Natural killer cell (primary cell): ENCODE data around the gene PTPRN2. TPM values are rescaled to one million over a fixed set of nuclear protein-coding genes. Genes with fewer than 3 reads are reported as not detected.

Experiments
- ATAC-seq, 3 donors: fragments of 150-1000 bp in 2 of 3; fragments of 200-7000 bp in 1 of 3; cut with Tn5 transposase; 1 replicate in 1 of 3; 2 replicates in 2 of 3; pipeline ENCODE4 v1.10.0; 2021; ENCODE audit warnings: mild to moderate bottlenecking in 2 of 3, moderate library complexity in 2 of 3
- DNase-seq, 2 donors: peaks; one replicate each; pipeline versions ENCODE4 v3.0.0 to v3.0.0-alpha.2; 2013 to 2021; ENCODE audit warnings: mixed read lengths in 1 of 2
- H3K27ac ChIP-seq: one replicate; pipeline ENCODE4 v1.5.1; 2013; ENCODE audit warnings: mild to moderate bottlenecking, low read length
- H3K27me3 ChIP-seq: one replicate; pipeline ENCODE4 v1.6.1; 2013; ENCODE audit warnings: low read length; ENCODE audit not compliant: control insufficient read depth, insufficient read depth
- H3K36me3 ChIP-seq: one replicate; pipeline ENCODE4 v1.6.1; 2013; ENCODE audit warnings: low read length; ENCODE audit not compliant: control insufficient read depth, insufficient read depth
- H3K4me1 ChIP-seq: one replicate; pipeline ENCODE4 v1.6.1; 2013; ENCODE audit warnings: low read length; ENCODE audit not compliant: control insufficient read depth, insufficient read depth
- H3K4me3 ChIP-seq: one replicate; pipeline ENCODE4 v1.5.1; 2013; ENCODE audit warnings: low read length
- H3K9me3 ChIP-seq: one replicate; pipeline ENCODE4 v1.6.1; 2013; ENCODE audit warnings: low read length; ENCODE audit not compliant: control insufficient read depth, insufficient read depth
- H3K27ac Mint-ChIP-seq, 2 donors: one replicate each; pipeline ENCODE4 v1.8.0; 2022; ENCODE audit warnings: mild to moderate bottlenecking in 2 of 2, mixed read lengths in 2 of 2, moderate library complexity in 1 of 2
- H3K27me3 Mint-ChIP-seq, 2 donors: one replicate each; pipeline ENCODE4 v1.8.0; 2022; ENCODE audit warnings: low read depth in 2 of 2, mixed read lengths in 2 of 2
- H3K36me3 Mint-ChIP-seq: one replicate; pipeline ENCODE4 v1.8.0; 2022; ENCODE audit warnings: mixed read lengths
- H3K4me1 Mint-ChIP-seq, 2 donors: one replicate each; pipeline ENCODE4 v1.8.0; 2022; ENCODE audit warnings: mixed read lengths in 2 of 2
- H3K4me3 Mint-ChIP-seq: one replicate; pipeline ENCODE4 v1.8.0; 2022; ENCODE audit warnings: mild to moderate bottlenecking, moderate library complexity, mixed read lengths
- H3K9me3 Mint-ChIP-seq, 2 donors: one replicate each; pipeline ENCODE4 v1.8.0; 2022; ENCODE audit warnings: mixed read lengths in 2 of 2
- CTCF ChIP-seq: fragments of 200-600 bp; IDR thresholded peaks from one replicate; pipeline ENCODE4 v1.8.0; 2022; ENCODE audit warnings: antibody characterized with exemption
- WGBS: methylation state at CpG from one replicate; pipeline ENCODE4 v1.1.7; 2013; ENCODE audit warnings: missing lambda C conversion rate; ENCODE audit not compliant: insufficient coverage; 5-methylcytosine and 5-hydroxymethylcytosine counted together
- intact Hi-C: fragments of 100-400 bp; cut with micrococcal nuclease; formaldehyde crosslinking; loops from one replicate; pipeline ENCODE4 v1.14.2; 2022
- total RNA-seq, 4 donors: library from RNA; stranded (reverse); fragments of 120-200 nt in 1 of 4; gene quantifications; one replicate each; pipeline versions ENCODE4 v1.2.3 to v1.2.4, GENCODE V29; 2013 to 2022

Gene PTPRN2
- total RNA-seq, 3 donors from 2014 or later (not counting 1 experiment from before 2014, with no cell fraction given): 1.3 to 2.5 (median 1.9) TPM

DNA sequence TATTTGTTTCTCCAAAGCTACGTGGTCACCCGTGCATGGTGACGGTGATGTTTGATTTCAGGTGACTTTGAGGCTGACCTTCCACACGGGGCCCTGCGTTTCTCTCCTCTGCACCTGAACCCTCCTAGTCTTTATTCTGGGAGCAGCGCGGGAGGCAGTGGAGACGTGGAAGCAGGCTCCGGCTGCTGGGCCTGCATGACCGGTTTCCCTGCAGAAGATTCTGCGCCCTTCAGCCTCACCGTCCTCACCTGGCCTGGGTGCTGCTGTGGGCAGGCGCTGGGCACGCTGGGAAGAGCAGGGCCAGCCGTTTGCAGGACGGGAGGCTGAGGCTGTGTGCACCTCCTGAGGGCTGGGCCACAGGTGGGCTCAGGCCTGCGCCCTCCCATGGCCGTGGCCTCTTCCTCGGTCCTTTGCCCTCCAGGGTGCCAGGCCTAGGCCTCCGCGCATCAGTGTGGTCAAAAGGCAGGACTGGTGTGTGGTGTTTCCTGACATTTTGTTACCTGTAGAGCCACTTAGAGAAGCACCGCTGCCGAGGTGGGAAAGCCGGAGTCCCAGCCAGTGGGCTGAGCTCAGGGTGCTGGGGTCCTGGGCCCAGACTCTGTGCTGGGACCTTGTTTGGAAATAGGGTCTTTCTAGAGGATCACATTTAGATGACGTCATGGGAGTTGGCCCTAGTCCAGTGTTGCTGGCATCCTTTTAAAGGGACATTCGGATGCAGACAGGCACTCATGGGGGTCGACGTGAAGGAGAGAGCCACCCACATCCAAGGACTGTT is 772.5 kb downstream of the PTPRN2 start:
- Histone ChIP-seq H3K36me3 (no peaks in the 10 kb centered on the region), H3K27ac (no peak overlapping the region), H3K4me3 (no peak overlapping the region), H3K4me1 (no peaks in the 10 kb centered on the region), H3K9me3 (no peaks in the 10 kb centered on the region), H3K27me3 (no peaks in the 10 kb centered on the region)
- DNase-seq (no peak), ATAC-seq (no peak)
- intact Hi-C loops: no loop called here
- H3K36me3 Mint-ChIP-seq: no peaks in the 10 kb centered on the region
- peaks cover 0 to 2% of the 10 kb centered on the region in 2 donors for H3K27me3 Mint-ChIP-seq
- no peaks in the 10 kb centered on the region for H3K4me1 Mint-ChIP-seq
- no peak overlapping the region for H3K4me3 Mint-ChIP-seq
- H3K27ac Mint-ChIP-seq: no peak overlapping the region
- no peak for TF ChIP-seq CTCF
- WGBS: 90% methylated on average over 28 of the region's 28 CpGs
- H3K9me3 Mint-ChIP-seq: no peaks in the 10 kb centered on the region

GRCh38 chr7:157813741-157814661 is 773.6 kb downstream of the PTPRN2 start:
- Histone ChIP-seq H3K36me3 (no peaks in the 10 kb centered on the region), H3K4me3 (no peak overlapping the region), H3K4me1 (no peaks in the 10 kb centered on the region), H3K9me3 (no peaks in the 10 kb centered on the region), H3K27ac (no peak overlapping the region), H3K27me3 (no peaks in the 10 kb centered on the region)
- TF ChIP-seq CTCF: no peak
- no peak for ATAC-seq
- Mint-ChIP-seq H3K36me3 (no peaks in the 10 kb centered on the region), H3K4me3 (no peak overlapping the region), H3K4me1 (no peaks in the 10 kb centered on the region), H3K9me3 (no peaks in the 10 kb centered on the region), H3K27me3 (peaks cover 0 to 2% of the 10 kb centered on the region in 2 donors), H3K27ac (no peak overlapping the region)
- intact Hi-C loops: no loop called here
- DNase-seq: no peak
- 92% methylated on average over 46 of the region's 46 CpGs for WGBS

GRCh38 chr7:157813053-157813452 is 774.6 kb downstream of the PTPRN2 start:
- ATAC-seq (no peak), DNase-seq (no peak)
- H3K9me3 Mint-ChIP-seq: no peaks in the 10 kb centered on the region
- Histone ChIP-seq H3K9me3 (no peaks in the 10 kb centered on the region), H3K4me3 (no peak overlapping the region), H3K4me1 (no peaks in the 10 kb centered on the region), H3K27ac (no peak overlapping the region), H3K36me3 (no peaks in the 10 kb centered on the region), H3K27me3 (no peaks in the 10 kb centered on the region)
- no peaks in the 10 kb centered on the region for H3K4me1 Mint-ChIP-seq
- H3K27ac Mint-ChIP-seq: no peak overlapping the region
- 90% methylated on average over 17 of the region's 17 CpGs for WGBS
- peaks cover 0 to 2% of the 10 kb centered on the region in 2 donors for H3K27me3 Mint-ChIP-seq
- intact Hi-C loops: no loop called here
- no peak for TF ChIP-seq CTCF
- H3K4me3 Mint-ChIP-seq: no peak overlapping the region
- no peaks in the 10 kb centered on the region for H3K36me3 Mint-ChIP-seq
